Measurements from ENCODE around the gene CCDC15. TPM values are rescaled to one million over a fixed set of nuclear protein-coding genes. Genes with fewer than 3 reads are reported as not detected.

The CCDC15 gene
- total RNA-seq, 4 donors from 2014 or later = 0.42 to 1.6 (median 0.60) TPM

GRCh38 chr11:125082611-125083311 is 128.8 kb downstream of the CCDC15 start:
- DNase-seq (ENCODE audit: extremely low spot score) = no peak
- Histone ChIP-seq H3K36me3 (no peaks in the 10 kb centered on the region), H3K27ac (replicated peaks in 1 of 4) (no peak overlapping the region), H3K4me3 (no peak overlapping the region), H3K27me3 (peaks cover 0 to 58% (median 0%) of the 10 kb centered on the region in 4 donors), H3K9me3 (no peaks in the 10 kb centered on the region), H3K4me1 (no peaks in the 10 kb centered on the region)
- 76% methylated on average over 5 of the region's 10 CpGs for WGBS
- intact Hi-C loops (cut with DNase I) = no loop called here
- TF ChIP-seq EP300 (IDR thresholded peaks at IDR 0.05) = no peak
- no peak for TF ChIP-seq POLR2AphosphoS5 (IDR thresholded peaks at IDR 0.05)
- no peak for TF ChIP-seq POLR2A (IDR thresholded peaks at IDR 0.05; ENCODE audit: low read depth)
- no peak for TF ChIP-seq CTCF (IDR thresholded peaks at IDR 0.05)

GRCh38 chr11:125083312-125084056 is 129.5 kb downstream of the CCDC15 start:
- TF ChIP-seq CTCF (IDR thresholded peaks at IDR 0.05) = no peak
- TF ChIP-seq POLR2AphosphoS5 (IDR thresholded peaks at IDR 0.05) = no peak
- TF ChIP-seq POLR2A (IDR thresholded peaks at IDR 0.05; ENCODE audit: low read depth) = no peak
- no peak for TF ChIP-seq EP300 (IDR thresholded peaks at IDR 0.05)

GRCh38 chr11:125084057-125084416 is 130.0 kb downstream of the CCDC15 start:
- TF ChIP-seq EP300 (IDR thresholded peaks at IDR 0.05) = no peak
- DNase-seq (ENCODE audit: extremely low spot score) = no peak
- Histone ChIP-seq H3K27ac (replicated peaks in 1 of 4) (no peak overlapping the region), H3K36me3 (no peaks in the 10 kb centered on the region), H3K27me3 (peaks cover 0 to 55% (median 0%) of the 10 kb centered on the region in 4 donors), H3K9me3 (no peaks in the 10 kb centered on the region), H3K4me3 (no peak overlapping the region), H3K4me1 (no peaks in the 10 kb centered on the region)
- intact Hi-C loops (cut with DNase I) = no loop called here
- 92% methylated on average over 10 of the region's 11 CpGs for WGBS

More at GRCh38 chr11:125083312-125084056, 129.5 kb downstream of the CCDC15 start:
- no peaks in the 10 kb centered on the region for H3K4me1 ChIP-seq
- H3K27me3 ChIP-seq = peaks cover 0 to 55% (median 0%) of the 10 kb centered on the region in 4 donors
- H3K9me3 ChIP-seq = no peaks in the 10 kb centered on the region
- H3K4me3 ChIP-seq = no peak overlapping the region
- 72% methylated on average over 11 of the region's 11 CpGs for WGBS
- no peak overlapping the region for H3K27ac ChIP-seq (replicated peaks in 1 of 4)
- intact Hi-C loops (cut with DNase I) = no loop called here
- no peaks in the 10 kb centered on the region for H3K36me3 ChIP-seq
- no peak for DNase-seq (ENCODE audit: extremely low spot score)

GRCh38 chr11:125084761-125085231 is 130.8 kb downstream of the CCDC15 start:
- H3K4me3 ChIP-seq = no peak overlapping the region
- H3K27ac ChIP-seq (replicated peaks in 1 of 4) = no peak overlapping the region
- TF ChIP-seq POLR2A (IDR thresholded peaks at IDR 0.05; ENCODE audit: low read depth) (no peak), POLR2AphosphoS5 (IDR thresholded peaks at IDR 0.05) (no peak), CTCF (IDR thresholded peaks at IDR 0.05) (no peak), EP300 (IDR thresholded peaks at IDR 0.05) (no peak)
- no peaks in the 10 kb centered on the region for H3K36me3 ChIP-seq
- intact Hi-C loops (cut with DNase I) = no loop called here
- 88% methylated on average over 6 of the region's 8 CpGs for WGBS
- H3K9me3 ChIP-seq = no peaks in the 10 kb centered on the region
- DNase-seq (ENCODE audit: extremely low spot score) = no peak
- no peaks in the 10 kb centered on the region for H3K4me1 ChIP-seq
- H3K27me3 ChIP-seq = peaks cover 0 to 55% (median 0%) of the 10 kb centered on the region in 4 donors

GRCh38 chr11:125085301-125086081 is 131.5 kb downstream of the CCDC15 start:
- TF ChIP-seq POLR2AphosphoS5 (IDR thresholded peaks at IDR 0.05) = no peak
- TF ChIP-seq EP300 (IDR thresholded peaks at IDR 0.05) = no peak
- no peak for TF ChIP-seq POLR2A (IDR thresholded peaks at IDR 0.05; ENCODE audit: low read depth)
- TF ChIP-seq CTCF (IDR thresholded peaks at IDR 0.05) = no peak
- no peak overlapping the region for H3K27ac ChIP-seq (replicated peaks in 1 of 4)
- no peaks in the 10 kb centered on the region for H3K9me3 ChIP-seq
- 91% methylated on average over 7 of the region's 20 CpGs for WGBS
- H3K27me3 ChIP-seq = peaks cover 0 to 50% (median 0%) of the 10 kb centered on the region in 4 donors
- no peaks in the 10 kb centered on the region for H3K4me1 ChIP-seq
- H3K36me3 ChIP-seq = no peaks in the 10 kb centered on the region
- intact Hi-C loops (cut with DNase I) = no loop called here
- no peak overlapping the region for H3K4me3 ChIP-seq
- DNase-seq (ENCODE audit: extremely low spot score) = no peak

All from esophagus muscularis mucosa (tissue), 4 donors.